ENCODE measurements around the gene SSTR3. TPM values are rescaled to one million over a fixed set of nuclear protein-coding genes. Genes with fewer than 3 reads are reported as not detected.

The SSTR3 gene
- total and polyA plus RNA-seq, 2 of the 13 experiments (the other 11 are each of a cell fraction or from before 2014, with no cell fraction given): 0.08 to 0.64 TPM

DNA sequence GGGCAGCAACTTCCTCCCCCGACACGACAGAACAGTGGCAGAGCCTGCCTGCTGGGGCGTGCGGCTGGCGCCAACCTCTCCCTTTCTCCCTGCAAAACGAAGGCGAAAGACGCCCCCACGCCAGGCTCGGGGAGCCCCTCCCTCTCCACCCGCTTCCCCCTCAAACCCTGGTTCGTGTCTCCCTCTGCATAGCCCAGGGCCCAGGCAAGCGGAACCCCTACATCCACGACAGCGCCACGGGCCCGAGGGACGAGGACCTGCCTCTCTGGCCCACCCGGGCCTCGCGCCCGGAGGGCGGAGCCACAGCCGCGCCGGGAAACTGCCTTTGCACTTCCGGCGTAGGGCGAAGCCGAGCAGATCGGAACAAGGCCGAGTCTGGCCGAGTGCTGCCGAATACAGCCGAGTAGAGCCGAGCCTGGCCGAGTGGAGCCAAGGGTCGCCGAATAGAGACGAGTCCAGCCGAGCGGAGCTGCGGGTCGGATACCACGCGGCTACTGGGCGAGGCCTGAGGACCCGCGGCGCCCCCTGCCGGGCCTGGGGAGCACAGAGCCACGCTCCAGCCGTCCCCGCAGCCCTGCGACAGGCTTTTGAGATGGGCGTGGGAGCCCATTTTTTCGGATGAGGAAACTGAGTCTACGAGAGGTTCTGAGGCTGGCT, 13.0 kb downstream of the SSTR3 start (continued):
- TF ChIP-seq PAXIP1 (CRISPR knock-in tag; conservative IDR thresholded peaks at IDR 0.05) (no peak), ZZZ3 (CRISPR knock-in tag; IDR thresholded peaks at IDR 0.05; ENCODE audit: borderline replicate concordance) (peak; percentile 84; the same call in 1 of the 2 replicates), ZNF687 (CRISPR knock-in tag; IDR thresholded peaks at IDR 0.05) (peak; percentile 96), GZF1 (CRISPR knock-in tag; IDR thresholded peaks at IDR 0.05) (no peak), AHR (CRISPR knock-in tag; IDR thresholded peaks at IDR 0.05) (no peak), HMG20A (CRISPR knock-in tag; IDR thresholded peaks at IDR 0.05; ENCODE audit: borderline replicate concordance) (no peak), GFI1 (CRISPR knock-in tag; IDR thresholded peaks at IDR 0.05; ENCODE audit: borderline replicate concordance) (0 out of 2 replicates have a peak, but pooled peaks have one; percentile 35), SRSF1 (optimal IDR thresholded peaks at IDR 0.05; ENCODE audit: low read depth, low read length) (peak; percentile 47), TFDP2 (CRISPR knock-in tag; IDR thresholded peaks at IDR 0.05) (peak; percentile 78), ZNF337 (CRISPR knock-in tag; IDR thresholded peaks at IDR 0.05; ENCODE audit: borderline replicate concordance, low read depth) (peak; percentile 42; the same call in 1 of the 2 replicates), BORCS8-MEF2B (CRISPR knock-in tag; IDR thresholded peaks at IDR 0.05) (peak; percentile 69; the same call in 1 of the 2 replicates), ZNF143 (CRISPR knock-in tag; IDR thresholded peaks at IDR 0.05) (0 out of 2 replicates have a peak, but pooled peaks have one; percentile 29), SPEN (CRISPR knock-in tag; IDR thresholded peaks at IDR 0.05; ENCODE audit: low read depth) (peak; percentile 79), DMAP1 (CRISPR knock-in tag; IDR thresholded peaks at IDR 0.05) (peak; percentile 84), EED (CRISPR knock-in tag; IDR thresholded peaks at IDR 0.05) (no peak), SP4 (CRISPR knock-in tag; IDR thresholded peaks at IDR 0.05) (peak; percentile 42; the same call in 1 of the 2 replicates), PAWR (CRISPR knock-in tag; IDR thresholded peaks at IDR 0.05; ENCODE audit: borderline replicate concordance) (no peak), ZNF543 (CRISPR knock-in tag; IDR thresholded peaks at IDR 0.05) (peak; percentile 72; the same call in 1 of the 2 replicates)
- TF ChIP-seq, protein P1, sequence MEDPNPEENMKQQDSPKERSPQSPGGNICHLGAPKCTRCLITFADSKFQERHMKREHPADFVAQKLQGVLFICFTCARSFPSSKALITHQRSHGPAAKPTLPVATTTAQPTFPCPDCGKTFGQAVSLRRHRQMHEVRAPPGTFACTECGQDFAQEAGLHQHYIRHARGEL (CRISPR knock-in tag; IDR thresholded peaks at IDR 0.05): 0 out of 2 replicates have a peak, but pooled peaks have one; percentile 2
